ENCODE data around the gene STT3B.

Gene STT3B

DNA sequence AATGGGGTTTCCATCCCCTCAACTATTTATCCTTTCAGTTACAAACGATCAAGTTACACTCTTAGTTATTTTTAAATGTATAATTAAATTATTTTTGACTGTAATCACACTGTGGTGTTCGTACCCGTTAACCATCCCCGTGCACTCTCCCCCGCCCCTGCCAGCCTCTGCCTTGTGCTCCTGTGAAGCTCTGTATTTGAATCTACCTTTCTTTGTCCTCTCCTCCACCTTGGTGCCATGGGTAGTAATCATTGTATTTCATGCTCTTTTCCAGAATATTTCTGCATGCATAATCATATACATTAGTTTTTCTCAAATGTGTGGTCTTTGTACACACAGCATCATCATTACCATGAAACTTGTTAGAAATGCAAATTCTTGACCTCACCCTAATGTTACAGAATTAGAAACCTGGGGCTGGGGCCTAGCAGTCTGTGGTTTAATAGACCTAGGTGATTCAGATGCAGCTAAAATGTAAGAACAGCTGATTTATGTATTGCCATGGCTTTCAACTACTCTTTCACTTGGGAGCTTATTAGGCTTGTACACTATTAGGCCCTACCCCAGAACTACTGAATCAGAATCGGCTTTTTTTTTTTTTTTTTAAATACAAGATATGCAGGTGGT lies 91.5 kb downstream of the STT3B start:
- TF ChIP-seq SIN3A (IDR thresholded peaks at IDR 0.05; ENCODE audit: borderline replicate concordance, insufficient read depth, low read length), result no peak
- TF ChIP-seq POLR2AphosphoS5 (IDR thresholded peaks at IDR 0.05; ENCODE audit: low read depth, low read length), result no peak
- TF ChIP-seq, protein P1, sequence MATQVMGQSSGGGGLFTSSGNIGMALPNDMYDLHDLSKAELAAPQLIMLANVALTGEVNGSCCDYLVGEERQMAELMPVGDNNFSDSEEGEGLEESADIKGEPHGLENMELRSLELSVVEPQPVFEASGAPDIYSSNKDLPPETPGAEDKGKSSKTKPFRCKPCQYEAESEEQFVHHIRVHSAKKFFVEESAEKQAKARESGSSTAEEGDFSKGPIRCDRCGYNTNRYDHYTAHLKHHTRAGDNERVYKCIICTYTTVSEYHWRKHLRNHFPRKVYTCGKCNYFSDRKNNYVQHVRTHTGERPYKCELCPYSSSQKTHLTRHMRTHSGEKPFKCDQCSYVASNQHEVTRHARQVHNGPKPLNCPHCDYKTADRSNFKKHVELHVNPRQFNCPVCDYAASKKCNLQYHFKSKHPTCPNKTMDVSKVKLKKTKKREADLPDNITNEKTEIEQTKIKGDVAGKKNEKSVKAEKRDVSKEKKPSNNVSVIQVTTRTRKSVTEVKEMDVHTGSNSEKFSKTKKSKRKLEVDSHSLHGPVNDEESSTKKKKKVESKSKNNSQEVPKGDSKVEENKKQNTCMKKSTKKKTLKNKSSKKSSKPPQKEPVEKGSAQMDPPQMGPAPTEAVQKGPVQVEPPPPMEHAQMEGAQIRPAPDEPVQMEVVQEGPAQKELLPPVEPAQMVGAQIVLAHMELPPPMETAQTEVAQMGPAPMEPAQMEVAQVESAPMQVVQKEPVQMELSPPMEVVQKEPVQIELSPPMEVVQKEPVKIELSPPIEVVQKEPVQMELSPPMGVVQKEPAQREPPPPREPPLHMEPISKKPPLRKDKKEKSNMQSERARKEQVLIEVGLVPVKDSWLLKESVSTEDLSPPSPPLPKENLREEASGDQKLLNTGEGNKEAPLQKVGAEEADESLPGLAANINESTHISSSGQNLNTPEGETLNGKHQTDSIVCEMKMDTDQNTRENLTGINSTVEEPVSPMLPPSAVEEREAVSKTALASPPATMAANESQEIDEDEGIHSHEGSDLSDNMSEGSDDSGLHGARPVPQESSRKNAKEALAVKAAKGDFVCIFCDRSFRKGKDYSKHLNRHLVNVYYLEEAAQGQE (IDR thresholded peaks at IDR 0.05; ENCODE audit: insufficient read depth in 1 of 2, low read depth in 2 of 2, low read length in 2 of 2), result no peak
- TF ChIP-seq FOXP2 (optimal IDR thresholded peaks at IDR 0.05; ENCODE audit: borderline replicate concordance, extremely low read depth, extremely low read length, insufficient read depth), result no peak
- TF ChIP-seq TAF1 (IDR thresholded peaks at IDR 0.05; ENCODE audit: borderline replicate concordance, insufficient read depth, low read length), result no peak

- TF ChIP-seq FOXP2 (optimal IDR thresholded peaks at IDR 0.05; ENCODE audit: borderline replicate concordance, extremely low read depth, extremely low read length, insufficient read depth) (no peak), TAF1 (IDR thresholded peaks at IDR 0.05; ENCODE audit: borderline replicate concordance, insufficient read depth, low read length) (no peak)
These were observed 92.6 kb downstream of the STT3B start for GRCh38 chr3:31625358-31625757.

GRCh38 chr3:31629054-31629453 lies 96.3 kb downstream of the STT3B start:
- no peak for TF ChIP-seq SIN3A (IDR thresholded peaks at IDR 0.05; ENCODE audit: borderline replicate concordance, insufficient read depth, low read length)
- no peak for TF ChIP-seq POLR2AphosphoS5 (IDR thresholded peaks at IDR 0.05; ENCODE audit: low read depth, low read length)
- no peak for TF ChIP-seq TAF1 (IDR thresholded peaks at IDR 0.05; ENCODE audit: borderline replicate concordance, insufficient read depth, low read length)
- no peak for TF ChIP-seq FOXP2 (optimal IDR thresholded peaks at IDR 0.05; ENCODE audit: borderline replicate concordance, extremely low read depth, extremely low read length, insufficient read depth)
- TF ChIP-seq, protein P1 (IDR thresholded peaks at IDR 0.05; ENCODE audit: insufficient read depth in 1 of 2, low read depth in 2 of 2, low read length in 2 of 2), result no peak

DNA sequence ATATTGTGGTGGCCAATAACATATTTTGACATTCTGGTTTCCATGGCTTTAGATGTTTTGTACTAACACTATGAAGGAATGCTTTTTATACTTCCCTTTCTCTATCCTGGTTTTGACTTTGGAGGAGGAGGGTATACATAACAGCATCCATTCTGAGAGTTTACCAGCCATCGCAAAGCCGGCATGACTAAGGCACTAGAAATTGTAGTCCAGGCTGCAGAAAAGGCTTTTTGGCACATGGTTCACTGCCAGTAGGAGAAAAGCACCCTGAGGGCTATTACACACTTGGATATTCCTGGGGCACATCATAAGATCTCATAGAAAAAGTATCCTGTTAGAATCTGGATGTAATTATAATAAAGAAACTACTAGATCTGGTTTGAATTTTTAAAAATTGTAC lies 101.8 kb downstream of the STT3B start:
- no peak for TF ChIP-seq FOXP2 (optimal IDR thresholded peaks at IDR 0.05; ENCODE audit: borderline replicate concordance, extremely low read depth, extremely low read length, insufficient read depth)
- no peak for TF ChIP-seq POLR2AphosphoS5 (IDR thresholded peaks at IDR 0.05; ENCODE audit: low read depth, low read length)
- no peak for TF ChIP-seq TAF1 (IDR thresholded peaks at IDR 0.05; ENCODE audit: borderline replicate concordance, insufficient read depth, low read length)
- TF ChIP-seq, protein P1 (IDR thresholded peaks at IDR 0.05; ENCODE audit: insufficient read depth in 1 of 2, low read depth in 2 of 2, low read length in 2 of 2), result no peak
- TF ChIP-seq SIN3A (IDR thresholded peaks at IDR 0.05; ENCODE audit: borderline replicate concordance, insufficient read depth, low read length), result no peak

DNA sequence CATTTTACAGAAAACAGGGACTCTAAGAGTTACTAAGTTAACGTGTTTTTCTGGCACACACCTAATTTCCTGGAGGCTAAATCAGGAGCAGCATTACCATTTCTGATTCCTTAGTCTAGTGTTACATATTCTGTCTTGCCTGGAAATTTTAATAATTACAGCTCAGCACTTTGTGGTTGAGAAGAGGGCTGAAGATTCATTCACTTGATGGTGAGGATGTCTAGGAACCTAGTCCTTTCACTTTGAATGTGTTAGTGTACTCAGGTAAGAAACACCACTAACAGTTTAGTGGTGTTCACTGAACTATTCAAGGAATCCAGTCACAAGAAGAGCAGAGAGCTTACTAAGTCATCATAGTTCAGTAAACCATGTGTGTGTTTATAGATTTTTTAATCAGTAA lies 102.8 kb downstream of the STT3B start:
- TF ChIP-seq SIN3A (IDR thresholded peaks at IDR 0.05; ENCODE audit: borderline replicate concordance, insufficient read depth, low read length), result no peak
- TF ChIP-seq, protein P1 (IDR thresholded peaks at IDR 0.05; ENCODE audit: insufficient read depth in 1 of 2, low read depth in 2 of 2, low read length in 2 of 2), result no peak
- TF ChIP-seq FOXP2 (optimal IDR thresholded peaks at IDR 0.05; ENCODE audit: borderline replicate concordance, extremely low read depth, extremely low read length, insufficient read depth), result no peak
- TF ChIP-seq TAF1 (IDR thresholded peaks at IDR 0.05; ENCODE audit: borderline replicate concordance, insufficient read depth, low read length), result no peak
- TF ChIP-seq POLR2AphosphoS5 (IDR thresholded peaks at IDR 0.05; ENCODE audit: low read depth, low read length), result no peak

All from PFSK-1 (cell line).